GM19455 (cell line): Measurements from ENCODE around the gene LHX4.
"Not testable (repeated sequence)": the region's sequence is repeated elsewhere in the genome, so short reads cannot be mapped to it uniquely, and the experiment has no call there.

Experiments
- ATAC-seq: cut with Tn5 transposase; IDR thresholded peaks from one replicate; pipeline ENCODE4 v1.9.1; 2021; ENCODE audit not compliant: unreplicated experiment

LHX4 gene

DNA sequence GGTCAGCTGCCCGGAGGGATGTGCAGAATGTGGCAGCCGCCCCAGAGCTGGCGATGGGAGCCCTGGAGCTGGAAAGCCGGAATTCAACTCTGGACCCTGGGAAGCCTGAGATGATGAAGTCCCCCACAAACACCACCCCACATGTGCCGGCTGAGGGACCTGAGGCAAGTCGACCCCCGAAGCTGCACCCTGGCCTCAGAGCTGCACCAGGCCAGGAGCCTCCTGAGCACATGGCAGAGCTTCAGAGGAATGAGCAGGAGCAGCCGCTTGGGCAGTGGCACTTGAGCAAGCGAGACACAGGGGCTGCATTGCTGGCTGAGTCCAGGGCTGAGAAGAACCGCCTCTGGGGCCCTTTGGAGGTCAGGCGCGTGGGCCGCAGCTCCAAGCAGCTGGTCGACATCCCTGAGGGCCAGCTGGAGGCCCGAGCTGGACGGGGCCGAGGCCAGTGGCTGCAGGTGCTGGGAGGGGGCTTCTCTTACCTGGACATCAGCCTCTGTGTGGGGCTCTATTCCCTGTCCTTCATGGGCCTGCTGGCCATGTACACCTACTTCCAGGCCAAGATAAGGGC is 33.5 kb upstream of the LHX4 start:
- no peak for ATAC-seq

GRCh38 chr1:180197231-180197630 is 32.8 kb upstream of the LHX4 start:
- no peak for ATAC-seq

GRCh38 chr1:180198196-180198595 is 31.9 kb upstream of the LHX4 start:
- no peak for ATAC-seq

- no peak for ATAC-seq
These were observed 31.5 kb upstream of the LHX4 start for GRCh38 chr1:180198611-180199010.

GRCh38 chr1:180199018-180199417 is 31.0 kb upstream of the LHX4 start:
- no peak for ATAC-seq

DNA sequence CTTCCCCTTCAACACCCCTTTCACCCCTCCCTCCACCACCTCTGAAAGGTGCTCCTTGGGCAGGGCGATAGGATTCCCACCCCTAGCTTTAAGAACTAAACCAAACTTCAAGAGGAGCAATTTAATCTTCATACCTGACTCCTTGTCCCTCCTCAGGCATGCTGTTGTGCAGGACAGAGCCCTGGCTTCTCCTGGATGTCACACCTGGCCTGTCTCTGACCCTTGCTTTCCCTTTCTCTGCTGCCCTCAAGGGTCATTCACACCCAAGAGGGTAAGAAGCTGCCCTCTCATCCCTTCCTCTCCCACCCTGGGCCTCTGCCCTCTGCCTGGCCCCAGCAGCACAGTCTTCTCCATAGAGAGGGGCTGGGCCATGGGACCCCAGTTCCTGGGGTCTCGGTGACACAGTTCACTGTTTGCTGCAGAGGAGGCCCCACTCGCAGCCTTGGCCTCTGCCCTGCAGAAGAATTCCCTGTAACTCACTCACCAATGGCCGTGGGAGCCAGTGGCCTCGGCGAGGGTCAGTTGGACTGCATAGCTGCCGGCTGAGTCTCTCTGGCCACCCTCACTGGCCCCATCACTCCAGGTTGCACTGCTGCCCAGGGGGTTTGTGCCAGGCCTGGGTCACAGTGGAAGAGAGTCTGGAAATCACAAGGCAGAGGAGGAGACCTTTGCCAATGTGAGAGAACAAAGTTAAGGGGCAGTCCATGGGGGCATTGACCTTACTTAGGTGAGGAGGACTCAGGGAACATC is 28.4 kb upstream of the LHX4 start:
- ATAC-seq: no peak

DNA sequence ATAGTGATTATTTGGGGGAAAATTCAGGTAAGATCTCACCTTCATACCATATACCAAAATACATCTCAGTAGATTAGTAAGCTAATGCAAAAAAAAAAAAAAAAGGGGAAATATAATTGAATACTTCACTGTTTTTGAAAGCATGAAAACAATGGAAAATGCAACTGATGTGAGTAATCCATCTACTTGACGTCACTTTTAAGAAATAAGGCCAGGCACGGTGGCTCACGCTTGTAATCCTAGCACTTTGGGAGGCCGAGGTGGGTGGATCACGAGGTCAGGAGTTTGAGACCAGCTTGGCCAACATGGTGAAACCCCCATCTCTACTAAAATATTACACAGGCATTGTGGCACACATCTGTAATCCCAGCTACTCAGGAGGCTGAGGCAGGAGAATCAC is 27.5 kb upstream of the LHX4 start:
- not testable (repeated sequence) for ATAC-seq

DNA sequence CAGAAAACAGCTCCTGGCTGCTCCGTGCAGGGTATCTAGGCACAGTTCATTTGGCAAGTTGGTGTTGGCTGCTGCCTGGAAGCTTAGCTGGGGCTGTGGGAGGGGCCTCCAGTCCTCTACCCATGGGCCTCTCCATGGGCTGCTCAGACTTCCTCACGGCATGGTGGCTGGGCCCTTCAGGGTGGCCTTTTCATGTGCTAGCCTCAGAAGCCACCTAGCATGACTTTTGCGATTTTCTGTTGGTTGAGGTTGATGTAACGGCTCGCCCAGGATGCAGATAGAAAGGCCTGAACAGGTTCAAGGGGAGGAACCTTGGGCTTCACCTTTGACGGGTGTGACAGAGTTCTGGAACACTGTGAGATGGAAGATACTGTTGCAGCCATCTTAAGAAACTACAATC is 25.8 kb upstream of the LHX4 start:
- no peak for ATAC-seq

- no peak for ATAC-seq
These were observed 23.5 kb upstream of the LHX4 start for GRCh38 chr1:180206581-180206980.

- no peak for ATAC-seq
These were observed 21.8 kb upstream of the LHX4 start for GRCh38 chr1:180208264-180208663.

- ATAC-seq: no peak
These were observed 19.9 kb upstream of the LHX4 start for GRCh38 chr1:180210008-180210620.

DNA sequence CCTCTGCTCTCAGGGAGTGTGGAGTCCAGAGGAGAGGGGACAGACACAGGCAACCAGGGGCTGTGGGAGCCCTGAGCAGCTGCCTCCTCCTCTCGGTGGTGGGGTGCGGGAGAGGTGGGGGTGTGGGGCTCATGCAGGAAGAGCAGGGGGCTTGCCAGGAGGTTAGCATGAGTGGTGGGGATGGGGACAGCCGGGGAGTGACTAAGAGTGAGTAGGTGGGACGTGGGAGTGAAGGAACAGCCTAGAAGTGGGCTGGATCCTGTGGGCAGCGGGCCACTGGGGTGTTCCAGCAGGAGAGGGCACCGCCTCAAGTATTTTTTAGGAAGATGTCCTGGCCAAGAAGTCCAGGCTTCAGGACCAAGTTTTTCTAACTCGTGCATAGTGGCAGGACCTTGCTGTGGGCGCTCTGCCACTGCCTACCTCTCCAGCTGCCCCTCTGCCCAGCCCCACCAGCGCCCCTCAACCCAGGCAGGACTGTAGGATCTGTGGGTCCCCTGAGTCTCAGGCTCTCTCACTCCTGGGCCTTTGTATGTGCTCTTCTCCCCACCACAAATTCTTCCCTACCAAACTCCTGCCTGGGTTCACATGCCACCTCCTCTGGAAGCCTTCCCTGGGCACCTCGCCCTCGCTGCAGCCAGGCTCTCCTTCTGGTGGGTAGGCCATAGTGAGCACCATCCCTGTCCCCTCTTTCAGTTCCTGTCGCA is 18.8 kb upstream of the LHX4 start:
- ATAC-seq: no peak

- no peak for ATAC-seq
These were observed 18.2 kb upstream of the LHX4 start for GRCh38 chr1:180211860-180212229.

DNA sequence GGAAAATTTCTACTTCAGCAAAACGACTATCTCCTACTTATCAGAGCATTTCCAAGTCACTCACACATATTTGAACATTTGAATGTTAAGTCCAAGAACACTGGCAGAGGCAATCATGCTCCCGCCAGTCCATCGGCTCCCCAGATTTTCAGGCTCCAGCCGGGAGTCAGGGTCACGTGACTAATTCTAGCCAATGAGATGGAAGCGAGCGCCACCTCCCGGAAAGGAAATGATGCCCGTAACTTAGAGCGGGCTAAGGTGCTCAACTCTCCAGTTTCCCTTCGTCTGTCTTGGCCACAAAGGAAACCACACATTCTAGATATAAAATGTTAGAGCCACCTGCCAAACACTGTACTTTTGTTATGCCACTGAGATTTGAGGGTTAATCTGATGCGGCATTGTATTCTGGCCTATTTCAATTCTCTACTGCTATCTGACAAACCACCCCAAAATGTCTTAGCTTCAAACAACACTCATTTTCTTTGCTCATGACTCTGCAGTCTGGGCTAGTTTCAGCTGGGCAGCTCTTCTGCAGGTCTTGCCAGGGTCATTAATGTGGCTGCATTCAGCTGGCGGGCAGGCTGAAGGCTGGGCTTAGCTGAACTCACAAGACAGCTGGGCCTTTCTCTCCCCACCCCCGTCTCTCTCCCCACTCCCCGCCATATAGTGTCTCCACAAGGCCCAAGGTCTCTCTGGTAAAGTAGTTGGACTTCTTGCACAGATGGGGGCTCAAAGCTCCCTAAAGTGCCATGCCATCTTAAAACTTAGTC is 16.5 kb upstream of the LHX4 start:
- ATAC-seq: no peak

GRCh38 chr1:180215856-180216625 is 14.0 kb upstream of the LHX4 start:
- no peak for ATAC-seq

DNA sequence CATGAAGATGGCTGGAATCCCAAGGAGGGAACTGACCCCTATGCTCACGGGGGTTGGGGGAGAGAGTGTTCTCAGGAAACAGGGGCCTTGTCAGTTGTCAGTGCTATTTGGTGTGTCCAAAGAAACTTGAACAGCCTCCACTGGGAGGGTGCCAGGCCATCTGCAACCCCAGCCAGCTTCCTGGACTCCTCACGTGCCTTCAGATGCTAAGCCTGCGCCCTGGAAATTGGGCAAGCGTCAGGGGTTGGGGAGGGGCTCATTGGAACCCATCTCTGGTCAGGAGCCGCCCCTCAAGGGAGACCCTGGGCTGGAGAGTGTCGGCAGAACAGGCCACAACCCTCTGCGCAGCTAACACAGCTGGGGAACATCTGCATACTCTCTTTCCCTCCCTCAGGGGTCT is 13.1 kb upstream of the LHX4 start:
- ATAC-seq: no peak

DNA sequence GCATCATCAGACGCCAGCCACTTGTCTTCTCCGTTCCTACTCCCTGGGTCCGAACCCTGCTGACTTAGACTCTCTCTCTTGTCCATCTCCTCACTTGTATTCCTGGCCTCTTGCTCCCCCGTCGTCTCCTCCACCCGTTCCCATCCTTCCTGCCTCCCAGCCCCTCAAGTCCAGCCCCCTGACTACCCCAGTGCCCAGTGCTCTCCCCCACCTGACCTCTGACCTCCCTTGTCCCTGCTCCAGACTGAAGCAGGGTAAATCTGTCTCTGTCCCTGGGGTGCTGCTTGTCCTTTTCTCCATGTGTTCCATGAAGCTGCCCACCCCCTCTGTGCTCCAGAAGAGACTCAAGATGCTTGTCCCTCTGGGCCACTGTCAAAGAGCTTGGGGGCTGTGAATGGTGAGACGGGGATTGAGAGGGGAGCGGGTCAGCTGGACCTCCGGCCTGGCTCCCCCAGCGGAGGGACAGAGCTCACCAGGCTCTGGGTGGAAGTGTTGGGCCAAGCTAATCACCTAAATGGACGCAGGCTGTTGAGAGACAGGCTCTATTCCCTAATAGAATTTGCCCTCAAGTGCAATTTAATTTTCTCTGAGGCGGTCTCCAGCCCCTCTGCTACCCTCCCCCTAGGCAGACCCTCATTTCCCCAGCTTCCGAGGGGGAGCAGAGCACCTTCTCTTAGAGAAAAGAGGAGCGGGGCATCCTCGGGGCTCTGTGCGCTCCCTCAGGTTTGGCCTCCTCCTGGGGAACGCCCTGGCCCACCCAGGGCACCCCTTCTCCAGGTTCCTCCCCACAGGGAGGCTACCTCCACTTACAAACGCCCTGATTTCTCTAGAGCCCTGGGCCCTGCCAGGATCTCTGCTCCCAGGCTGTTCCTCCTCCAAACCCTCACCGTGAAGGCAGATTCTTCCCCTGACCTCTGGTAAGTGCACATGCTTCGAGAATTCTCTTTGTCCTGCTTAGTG is 11.0 kb upstream of the LHX4 start:
- no peak for ATAC-seq

GRCh38 chr1:180219776-180220175 is 10.3 kb upstream of the LHX4 start:
- no peak for ATAC-seq

DNA sequence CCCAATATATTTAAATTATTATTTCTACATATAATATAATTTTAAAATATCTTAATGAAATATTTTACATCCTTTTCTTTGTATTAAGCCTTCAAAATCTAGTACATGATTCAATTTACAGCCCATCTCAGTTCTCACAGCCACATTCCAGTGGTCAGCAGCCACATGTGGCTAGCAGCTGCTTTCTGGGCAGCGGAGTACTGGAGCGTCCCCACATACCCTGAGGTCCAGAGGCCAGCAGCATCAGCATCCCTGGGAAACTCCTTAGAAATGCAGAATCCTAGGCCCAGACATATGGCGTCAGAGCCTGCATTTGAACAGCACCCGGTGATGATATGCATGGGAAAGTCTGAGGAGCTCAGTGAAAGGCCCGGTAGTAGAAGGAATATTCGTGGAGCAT is 8.6 kb upstream of the LHX4 start:
- ATAC-seq: no peak
